ENCODE measurements around the gene XYLT1. TPM values are rescaled to one million over a fixed set of nuclear protein-coding genes. Genes with fewer than 3 reads are reported as not detected.
A peak's percentile ranks its signal among the peaks of the same experiment; 100 is the strongest.

Gene XYLT1
- polyA plus RNA-seq, 1 donor (not counting 4 experiments of a cell fraction or from before 2014, with no cell fraction given), result 4.4 TPM

DNA sequence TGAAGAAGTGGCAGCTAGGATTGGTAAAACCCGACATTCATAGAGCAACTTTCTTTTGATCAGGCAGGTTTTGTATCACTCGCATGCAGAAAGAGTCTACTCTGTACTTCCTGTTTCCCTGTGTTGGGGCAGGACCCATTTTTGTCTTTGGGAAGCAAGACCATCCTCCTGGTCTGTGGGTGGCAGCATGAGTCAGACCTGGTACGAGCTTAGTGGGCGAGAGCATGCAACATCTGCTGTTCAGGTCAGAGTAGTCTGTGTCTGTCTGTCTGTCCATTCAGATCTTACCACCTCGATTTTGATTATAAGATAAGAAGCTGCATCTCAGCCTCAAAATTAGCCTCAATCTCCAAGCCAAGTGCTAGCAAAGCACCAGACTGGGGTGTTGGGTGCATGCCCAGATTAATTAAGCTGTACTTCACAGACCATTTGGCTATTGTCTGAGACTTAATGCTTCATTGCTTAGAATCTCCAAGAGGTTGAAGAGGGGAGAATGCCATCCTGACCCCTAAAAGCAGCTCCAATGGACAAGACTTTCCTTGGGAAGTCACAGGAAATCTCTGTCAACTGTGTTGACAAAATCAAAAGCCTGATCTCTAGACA lies 110.9 kb downstream of the XYLT1 start:
- dilution Hi-C loops (cut with MboI; ENCODE audit: extremely low pct_ligation_motif_present, low sequenced_read_pairs), result no loop called here
- Histone ChIP-seq H3K79me2 (ENCODE audit: control insufficient read depth, insufficient read depth, low read length) (no peaks in the 10 kb centered on the region), H3K4me2 (ENCODE audit: control insufficient read depth, extremely low read depth, insufficient read depth, low read depth, low read length) (no peak overlapping the region), H3K9me3 (ENCODE audit: control insufficient read depth, low read depth, low read length) (no peaks in the 10 kb centered on the region), H3K4me3 (ENCODE audit: control insufficient read depth in 2 of 3, extremely low read depth in 1 of 3, insufficient read depth in 2 of 3, low read depth in 1 of 3, low read length in 3 of 3) (no peak overlapping the region), H2AFZ (ENCODE audit: control insufficient read depth, low read length) (peak overlapping the region; percentile 10), H3K36me3 (ENCODE audit: control insufficient read depth in 2 of 2, extremely low read depth in 1 of 2, insufficient read depth in 2 of 2, low read length in 2 of 2) (peaks cover 0 to 3% of the 10 kb centered on the region in 2 experiments), H4K20me1 (ENCODE audit: control insufficient read depth, extremely low read depth, insufficient read depth, low read length) (no peaks in the 10 kb centered on the region), H3K27me3 (ENCODE audit: control insufficient read depth, extremely low read depth, insufficient read depth, low read length) (no peaks in the 10 kb centered on the region), H3K4me1 (ENCODE audit: control insufficient read depth, extremely low read depth, insufficient read depth, low read length) (peaks cover 21% of the 10 kb centered on the region), H3K9ac (ENCODE audit: control insufficient read depth, extremely low read depth, insufficient read depth, low read length) (no peak overlapping the region), H3K9me1 (ENCODE audit: control insufficient read depth, extremely low read depth, insufficient read depth, low read length) (no peaks in the 10 kb centered on the region), H3K27ac (ENCODE audit: control insufficient read depth, insufficient read depth, low read length) (no peak overlapping the region)
- no peak for FAIRE-seq
- no peak for TF ChIP-seq EZH2 (IDR thresholded peaks at IDR 0.05; ENCODE audit: low read length)
- TF ChIP-seq, protein P1, sequence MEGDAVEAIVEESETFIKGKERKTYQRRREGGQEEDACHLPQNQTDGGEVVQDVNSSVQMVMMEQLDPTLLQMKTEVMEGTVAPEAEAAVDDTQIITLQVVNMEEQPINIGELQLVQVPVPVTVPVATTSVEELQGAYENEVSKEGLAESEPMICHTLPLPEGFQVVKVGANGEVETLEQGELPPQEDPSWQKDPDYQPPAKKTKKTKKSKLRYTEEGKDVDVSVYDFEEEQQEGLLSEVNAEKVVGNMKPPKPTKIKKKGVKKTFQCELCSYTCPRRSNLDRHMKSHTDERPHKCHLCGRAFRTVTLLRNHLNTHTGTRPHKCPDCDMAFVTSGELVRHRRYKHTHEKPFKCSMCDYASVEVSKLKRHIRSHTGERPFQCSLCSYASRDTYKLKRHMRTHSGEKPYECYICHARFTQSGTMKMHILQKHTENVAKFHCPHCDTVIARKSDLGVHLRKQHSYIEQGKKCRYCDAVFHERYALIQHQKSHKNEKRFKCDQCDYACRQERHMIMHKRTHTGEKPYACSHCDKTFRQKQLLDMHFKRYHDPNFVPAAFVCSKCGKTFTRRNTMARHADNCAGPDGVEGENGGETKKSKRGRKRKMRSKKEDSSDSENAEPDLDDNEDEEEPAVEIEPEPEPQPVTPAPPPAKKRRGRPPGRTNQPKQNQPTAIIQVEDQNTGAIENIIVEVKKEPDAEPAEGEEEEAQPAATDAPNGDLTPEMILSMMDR (optimal IDR thresholded peaks at IDR 0.05 in 1 of 3, IDR thresholded peaks at IDR 0.05 in 1 of 3, conservative IDR thresholded peaks at IDR 0.05 in 1 of 3; ENCODE audit: extremely low read depth in 1 of 3, insufficient read depth in 2 of 3, low read length in 3 of 3), result peak in 1 of 3 experiments; percentile 30
- no peak for DNase-seq (ENCODE audit: low read depth, low spot score)

DNA sequence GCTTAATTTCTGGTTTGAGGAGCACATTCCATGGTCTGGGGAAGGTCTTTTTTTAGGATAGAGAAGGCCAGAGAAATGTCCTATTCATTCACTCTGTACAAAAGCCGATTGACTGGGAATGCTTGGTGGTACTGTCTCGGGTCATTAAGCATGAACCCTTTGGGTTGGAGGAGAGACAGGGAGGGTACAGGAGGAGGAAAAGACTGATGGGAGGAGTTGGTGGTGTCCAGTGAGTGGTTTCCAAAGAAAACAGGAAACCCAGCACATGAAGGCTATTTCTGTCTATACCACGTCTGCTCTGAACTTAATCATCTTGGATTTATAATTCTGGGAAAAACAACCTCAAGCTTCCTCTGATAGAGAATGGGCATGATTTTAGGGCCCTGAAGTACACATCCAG lies 111.9 kb downstream of the XYLT1 start:
- H3K27ac ChIP-seq (ENCODE audit: control insufficient read depth, insufficient read depth, low read length), result no peak overlapping the region
- no peak overlapping the region for H3K4me3 ChIP-seq (ENCODE audit: control insufficient read depth in 2 of 3, extremely low read depth in 1 of 3, insufficient read depth in 2 of 3, low read depth in 1 of 3, low read length in 3 of 3)
- dilution Hi-C loops (cut with MboI; ENCODE audit: extremely low pct_ligation_motif_present, low sequenced_read_pairs), result no loop called here
- H4K20me1 ChIP-seq (ENCODE audit: control insufficient read depth, extremely low read depth, insufficient read depth, low read length), result no peaks in the 10 kb centered on the region
- H2AFZ ChIP-seq (ENCODE audit: control insufficient read depth, low read length), result no peak overlapping the region
- peaks cover 0 to 3% of the 10 kb centered on the region in 2 experiments for H3K36me3 ChIP-seq (ENCODE audit: control insufficient read depth in 2 of 2, extremely low read depth in 1 of 2, insufficient read depth in 2 of 2, low read length in 2 of 2)
- H3K9me1 ChIP-seq (ENCODE audit: control insufficient read depth, extremely low read depth, insufficient read depth, low read length), result no peaks in the 10 kb centered on the region
- FAIRE-seq, result no peak
- H3K9ac ChIP-seq (ENCODE audit: control insufficient read depth, extremely low read depth, insufficient read depth, low read length), result no peak overlapping the region
- no peak overlapping the region for H3K4me2 ChIP-seq (ENCODE audit: control insufficient read depth, extremely low read depth, insufficient read depth, low read depth, low read length)
- H3K27me3 ChIP-seq (ENCODE audit: control insufficient read depth, extremely low read depth, insufficient read depth, low read length), result no peaks in the 10 kb centered on the region
- H3K79me2 ChIP-seq (ENCODE audit: control insufficient read depth, insufficient read depth, low read length), result no peaks in the 10 kb centered on the region
- TF ChIP-seq EZH2 (IDR thresholded peaks at IDR 0.05; ENCODE audit: low read length), result no peak
- no peak for DNase-seq (ENCODE audit: low read depth, low spot score)
- no peaks in the 10 kb centered on the region for H3K9me3 ChIP-seq (ENCODE audit: control insufficient read depth, low read depth, low read length)
- H3K4me1 ChIP-seq (ENCODE audit: control insufficient read depth, extremely low read depth, insufficient read depth, low read length), result peaks cover 10% of the 10 kb centered on the region

DNA sequence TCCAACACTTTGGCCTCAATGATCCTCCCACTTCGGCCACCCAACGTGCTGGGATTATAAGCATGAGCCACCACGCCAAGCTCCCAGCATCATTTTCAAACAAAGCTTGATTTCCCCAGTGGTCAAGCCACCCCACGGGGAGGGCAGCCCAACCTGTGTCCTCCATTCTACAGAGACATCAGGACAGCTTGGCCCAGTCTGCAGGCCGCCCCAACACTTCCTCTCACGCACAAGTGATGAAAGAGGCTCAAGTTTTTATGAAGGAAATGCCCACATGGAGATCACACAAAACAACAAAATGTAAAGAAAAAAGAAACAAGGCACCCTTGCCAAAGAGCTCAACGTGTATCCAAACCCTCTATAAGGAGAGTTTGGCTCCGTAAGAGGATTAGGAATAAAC lies 112.4 kb downstream of the XYLT1 start:
- Histone ChIP-seq H3K36me3 (ENCODE audit: control insufficient read depth in 2 of 2, extremely low read depth in 1 of 2, insufficient read depth in 2 of 2, low read length in 2 of 2) (peaks cover 0 to 3% of the 10 kb centered on the region in 2 experiments), H3K9me3 (ENCODE audit: control insufficient read depth, low read depth, low read length) (no peaks in the 10 kb centered on the region), H2AFZ (ENCODE audit: control insufficient read depth, low read length) (no peak overlapping the region), H3K9me1 (ENCODE audit: control insufficient read depth, extremely low read depth, insufficient read depth, low read length) (no peaks in the 10 kb centered on the region), H3K4me2 (ENCODE audit: control insufficient read depth, extremely low read depth, insufficient read depth, low read depth, low read length) (no peak overlapping the region), H3K79me2 (ENCODE audit: control insufficient read depth, insufficient read depth, low read length) (no peaks in the 10 kb centered on the region), H3K4me3 (ENCODE audit: control insufficient read depth in 2 of 3, extremely low read depth in 1 of 3, insufficient read depth in 2 of 3, low read depth in 1 of 3, low read length in 3 of 3) (no peak overlapping the region), H3K27ac (ENCODE audit: control insufficient read depth, insufficient read depth, low read length) (no peak overlapping the region), H3K27me3 (ENCODE audit: control insufficient read depth, extremely low read depth, insufficient read depth, low read length) (no peaks in the 10 kb centered on the region), H3K9ac (ENCODE audit: control insufficient read depth, extremely low read depth, insufficient read depth, low read length) (no peak overlapping the region), H4K20me1 (ENCODE audit: control insufficient read depth, extremely low read depth, insufficient read depth, low read length) (no peaks in the 10 kb centered on the region), H3K4me1 (ENCODE audit: control insufficient read depth, extremely low read depth, insufficient read depth, low read length) (peaks cover 10% of the 10 kb centered on the region)
- TF ChIP-seq EZH2 (IDR thresholded peaks at IDR 0.05; ENCODE audit: low read length), result no peak
- TF ChIP-seq, protein P1 (optimal IDR thresholded peaks at IDR 0.05 in 1 of 3, IDR thresholded peaks at IDR 0.05 in 1 of 3, conservative IDR thresholded peaks at IDR 0.05 in 1 of 3; ENCODE audit: extremely low read depth in 1 of 3, insufficient read depth in 2 of 3, low read length in 3 of 3), result no peak
- dilution Hi-C loops (cut with MboI; ENCODE audit: extremely low pct_ligation_motif_present, low sequenced_read_pairs), result no loop called here
- DNase-seq (ENCODE audit: low read depth, low spot score), result no peak
- no peak for FAIRE-seq
